ENCODE measurements around the gene UVRAG.

Gene UVRAG

DNA sequence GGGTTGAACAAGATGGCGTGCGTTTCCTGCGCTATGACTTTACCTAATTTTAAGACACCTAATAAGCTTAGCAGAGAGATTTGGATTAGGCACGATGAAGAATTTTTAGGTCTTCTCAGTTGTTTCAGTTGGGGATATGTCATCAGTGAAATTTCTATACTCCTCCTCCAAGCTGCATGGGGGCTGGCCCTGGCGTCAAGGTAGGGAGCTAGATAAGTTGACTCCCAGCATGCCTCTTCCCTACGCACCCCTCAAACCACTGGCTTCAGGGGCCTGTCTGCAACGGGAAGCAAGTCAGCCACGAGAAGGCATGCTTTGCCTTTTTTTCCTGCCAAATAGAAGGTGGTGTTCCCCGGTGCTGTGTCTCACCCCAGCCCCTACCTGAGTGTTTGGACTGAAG is 33.2 kb upstream of the UVRAG start:
- Histone ChIP-seq H3K4me3 (replicated peaks; ENCODE audit: low read depth, low read length) (no peak overlapping the region), H3K36me3 (ENCODE audit: control insufficient read depth, insufficient read depth, low read length) (peaks cover 7% of the 10 kb centered on the region), H3K27me3 (replicated peaks; ENCODE audit: control insufficient read depth, insufficient read depth, low read length) (no peaks in the 10 kb centered on the region)
- TF ChIP-seq, protein P1, sequence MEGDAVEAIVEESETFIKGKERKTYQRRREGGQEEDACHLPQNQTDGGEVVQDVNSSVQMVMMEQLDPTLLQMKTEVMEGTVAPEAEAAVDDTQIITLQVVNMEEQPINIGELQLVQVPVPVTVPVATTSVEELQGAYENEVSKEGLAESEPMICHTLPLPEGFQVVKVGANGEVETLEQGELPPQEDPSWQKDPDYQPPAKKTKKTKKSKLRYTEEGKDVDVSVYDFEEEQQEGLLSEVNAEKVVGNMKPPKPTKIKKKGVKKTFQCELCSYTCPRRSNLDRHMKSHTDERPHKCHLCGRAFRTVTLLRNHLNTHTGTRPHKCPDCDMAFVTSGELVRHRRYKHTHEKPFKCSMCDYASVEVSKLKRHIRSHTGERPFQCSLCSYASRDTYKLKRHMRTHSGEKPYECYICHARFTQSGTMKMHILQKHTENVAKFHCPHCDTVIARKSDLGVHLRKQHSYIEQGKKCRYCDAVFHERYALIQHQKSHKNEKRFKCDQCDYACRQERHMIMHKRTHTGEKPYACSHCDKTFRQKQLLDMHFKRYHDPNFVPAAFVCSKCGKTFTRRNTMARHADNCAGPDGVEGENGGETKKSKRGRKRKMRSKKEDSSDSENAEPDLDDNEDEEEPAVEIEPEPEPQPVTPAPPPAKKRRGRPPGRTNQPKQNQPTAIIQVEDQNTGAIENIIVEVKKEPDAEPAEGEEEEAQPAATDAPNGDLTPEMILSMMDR (IDR thresholded peaks at IDR 0.05; ENCODE audit: insufficient read depth, low read length, poor library complexity, severe bottlenecking), result no peak
- DNase-seq (ENCODE audit: extremely low read depth, insufficient read length), result no peak

DNA sequence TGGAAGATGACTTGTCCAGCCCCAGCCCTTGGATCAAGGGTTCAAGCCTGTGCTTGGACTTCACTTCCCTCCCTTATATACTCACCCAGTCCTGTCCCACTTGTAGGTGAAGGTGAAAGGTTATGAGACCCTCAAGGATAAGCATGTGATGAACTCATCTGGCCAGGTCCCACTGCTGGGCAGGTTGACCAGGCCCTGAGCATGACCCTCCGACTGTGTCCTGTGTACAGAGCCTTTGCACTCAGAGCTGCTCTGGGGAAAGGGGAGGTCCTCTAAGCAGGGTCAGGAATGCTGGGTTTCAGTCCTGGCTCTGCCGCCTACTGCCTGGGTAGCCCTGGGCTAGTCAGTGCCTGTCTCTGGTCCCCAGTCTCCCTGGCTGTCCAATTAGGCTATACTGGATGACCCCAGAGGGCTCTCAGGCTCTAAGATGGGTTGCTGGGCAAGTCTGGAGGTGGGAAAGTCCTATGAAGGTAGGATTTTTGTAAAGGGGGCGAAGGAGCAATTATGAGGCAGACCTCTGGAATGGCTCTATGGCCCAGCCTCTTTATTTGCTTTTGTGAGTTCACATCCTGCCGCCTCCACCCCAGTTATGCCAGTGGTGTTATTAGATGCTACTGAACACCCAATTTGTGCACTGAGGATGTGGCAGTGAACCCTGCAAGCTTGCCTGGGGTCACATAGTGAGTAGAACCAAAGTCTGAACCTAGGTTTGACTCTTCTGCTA is 32.3 kb upstream of the UVRAG start:
- Histone ChIP-seq H3K4me3 (replicated peaks; ENCODE audit: low read depth, low read length) (no peak overlapping the region), H3K36me3 (ENCODE audit: control insufficient read depth, insufficient read depth, low read length) (peaks cover 7% of the 10 kb centered on the region), H3K27me3 (replicated peaks; ENCODE audit: control insufficient read depth, insufficient read depth, low read length) (no peaks in the 10 kb centered on the region)
- TF ChIP-seq, protein P1 (IDR thresholded peaks at IDR 0.05; ENCODE audit: insufficient read depth, low read length, poor library complexity, severe bottlenecking), result no peak
- DNase-seq (ENCODE audit: extremely low read depth, insufficient read length), result no peak

DNA sequence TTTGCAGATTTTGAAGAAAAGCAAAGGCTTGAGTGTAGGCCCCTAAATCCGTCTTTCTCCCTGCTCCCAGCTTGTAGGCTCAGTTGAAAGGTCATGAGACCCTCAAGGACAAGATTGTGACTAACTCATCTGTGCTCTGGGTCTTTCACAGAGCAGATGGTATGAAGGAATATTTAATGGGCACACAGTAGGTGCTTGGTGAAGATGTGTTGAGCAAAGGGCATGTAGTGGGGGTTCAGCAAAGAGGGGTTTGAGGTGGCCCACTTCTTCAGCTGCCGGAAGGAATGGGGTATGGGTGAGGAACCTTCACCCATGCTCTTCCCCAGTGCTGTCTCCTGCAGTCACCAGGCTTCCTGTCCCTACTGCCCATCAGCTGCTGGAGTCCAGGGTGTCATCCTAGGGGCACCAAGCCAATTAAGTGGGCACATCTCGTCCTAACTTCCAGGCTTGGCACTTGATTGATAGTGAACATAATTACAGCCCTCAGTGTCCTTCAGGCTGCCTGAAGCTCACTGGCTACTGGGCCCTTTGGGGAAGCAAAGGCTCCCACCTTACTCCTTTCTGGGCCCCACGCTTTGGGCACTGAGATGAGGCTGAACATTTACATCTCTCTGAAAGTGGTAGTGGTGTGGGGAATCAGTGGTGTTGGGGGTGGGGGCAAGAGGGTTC is 31.5 kb upstream of the UVRAG start:
- DNase-seq (ENCODE audit: extremely low read depth, insufficient read length), result no peak
- TF ChIP-seq, protein P1 (IDR thresholded peaks at IDR 0.05; ENCODE audit: insufficient read depth, low read length, poor library complexity, severe bottlenecking), result no peak
- no peaks in the 10 kb centered on the region for H3K27me3 ChIP-seq (replicated peaks; ENCODE audit: control insufficient read depth, insufficient read depth, low read length)
- no peak overlapping the region for H3K4me3 ChIP-seq (replicated peaks; ENCODE audit: low read depth, low read length)
- peaks cover 7% of the 10 kb centered on the region for H3K36me3 ChIP-seq (ENCODE audit: control insufficient read depth, insufficient read depth, low read length)

DNA sequence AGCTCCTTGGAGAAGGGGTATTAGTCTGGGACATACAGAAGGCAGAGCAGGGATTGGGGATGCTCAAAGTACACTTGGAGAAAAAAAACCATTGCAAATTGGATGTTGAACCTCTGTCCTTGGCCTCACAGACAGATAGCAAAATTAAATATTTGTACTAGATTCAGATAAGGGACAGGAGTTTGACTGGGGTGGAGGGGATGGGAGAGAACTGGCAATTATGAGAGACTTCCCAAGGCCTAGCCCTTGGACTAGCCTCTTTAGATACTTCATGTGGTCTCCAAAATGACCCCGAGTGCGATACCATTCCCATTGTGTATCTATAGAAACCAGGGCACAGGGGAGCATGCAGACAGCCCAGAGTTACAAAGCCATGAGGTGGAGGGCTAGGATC is 30.9 kb upstream of the UVRAG start:
- Histone ChIP-seq H3K27me3 (replicated peaks; ENCODE audit: control insufficient read depth, insufficient read depth, low read length) (no peaks in the 10 kb centered on the region), H3K36me3 (ENCODE audit: control insufficient read depth, insufficient read depth, low read length) (peaks cover 7% of the 10 kb centered on the region), H3K4me3 (replicated peaks; ENCODE audit: low read depth, low read length) (no peak overlapping the region)
- DNase-seq (ENCODE audit: extremely low read depth, insufficient read length), result no peak
- TF ChIP-seq, protein P1 (IDR thresholded peaks at IDR 0.05; ENCODE audit: insufficient read depth, low read length, poor library complexity, severe bottlenecking), result no peak

DNA sequence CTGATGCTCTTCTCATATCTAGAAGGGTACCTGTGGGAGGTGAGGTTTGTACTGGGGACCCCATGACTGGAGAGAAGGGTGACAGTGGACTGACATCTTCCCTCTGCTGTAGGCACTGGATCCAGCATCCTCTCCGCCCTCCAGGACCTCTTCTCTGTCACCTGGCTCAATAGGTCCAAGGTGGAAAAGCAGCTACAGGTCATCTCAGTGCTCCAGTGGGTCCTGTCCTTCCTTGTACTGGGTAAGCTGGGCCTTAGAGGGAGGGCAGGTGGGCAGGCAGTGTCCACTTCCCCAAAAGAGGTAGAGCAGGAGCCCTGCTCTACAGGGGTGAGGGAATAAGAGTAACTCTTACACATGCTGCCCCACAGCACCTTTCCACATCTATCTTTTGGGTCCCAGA is 30.5 kb upstream of the UVRAG start:
- Histone ChIP-seq H3K27me3 (replicated peaks; ENCODE audit: control insufficient read depth, insufficient read depth, low read length) (no peaks in the 10 kb centered on the region), H3K36me3 (ENCODE audit: control insufficient read depth, insufficient read depth, low read length) (peaks cover 7% of the 10 kb centered on the region), H3K4me3 (replicated peaks; ENCODE audit: low read depth, low read length) (no peak overlapping the region)
- TF ChIP-seq, protein P1 (IDR thresholded peaks at IDR 0.05; ENCODE audit: insufficient read depth, low read length, poor library complexity, severe bottlenecking), result no peak
- no peak for DNase-seq (ENCODE audit: extremely low read depth, insufficient read length)
